Measurements from ENCODE around the gene SLC5A3.

Gene SLC5A3

DNA sequence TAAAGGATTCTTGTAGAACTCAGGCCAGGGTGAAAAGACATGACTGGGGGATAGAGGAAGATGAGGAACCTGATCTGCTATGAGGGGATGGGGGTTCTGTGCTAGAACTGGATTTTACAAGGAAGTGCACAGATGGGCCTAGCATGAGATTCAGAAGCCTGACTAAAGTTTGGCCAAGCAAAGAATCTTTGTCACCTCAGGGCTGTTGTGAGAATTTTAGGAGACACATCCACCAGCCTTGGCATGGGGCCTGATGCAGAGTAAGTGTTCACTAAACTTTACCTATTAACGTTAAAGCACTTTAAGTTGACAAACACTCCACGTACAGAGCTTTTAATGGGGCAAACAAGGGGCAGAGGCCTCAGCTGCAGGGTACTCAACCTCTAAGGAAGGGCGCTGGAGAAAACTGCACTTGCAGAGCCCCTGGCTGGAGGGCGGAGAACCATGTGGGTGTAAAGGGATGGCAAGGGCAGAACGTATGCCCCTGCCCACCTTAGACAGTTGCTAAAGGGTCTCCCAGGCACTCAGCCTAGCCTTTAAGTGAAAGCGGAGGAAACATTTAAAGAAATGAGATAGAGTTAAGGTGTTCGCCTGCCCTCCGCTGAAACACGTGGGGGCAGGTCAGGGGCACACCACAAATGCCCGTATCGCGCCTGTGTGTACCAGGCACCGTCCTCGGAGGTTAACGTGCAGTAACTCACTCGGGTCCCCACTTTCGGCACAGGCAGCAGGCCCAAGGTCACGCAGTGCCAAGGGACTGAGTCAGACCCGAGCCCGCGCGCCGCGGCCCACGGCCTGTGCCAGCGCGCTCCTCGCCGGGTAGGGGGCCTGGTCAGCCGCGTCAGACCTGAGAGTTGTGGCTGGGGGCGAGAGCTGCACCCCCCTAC, 990 bp upstream of the SLC5A3 start:
- DNase-seq: peak in 1 of 2 donors; percentile 25

DNA sequence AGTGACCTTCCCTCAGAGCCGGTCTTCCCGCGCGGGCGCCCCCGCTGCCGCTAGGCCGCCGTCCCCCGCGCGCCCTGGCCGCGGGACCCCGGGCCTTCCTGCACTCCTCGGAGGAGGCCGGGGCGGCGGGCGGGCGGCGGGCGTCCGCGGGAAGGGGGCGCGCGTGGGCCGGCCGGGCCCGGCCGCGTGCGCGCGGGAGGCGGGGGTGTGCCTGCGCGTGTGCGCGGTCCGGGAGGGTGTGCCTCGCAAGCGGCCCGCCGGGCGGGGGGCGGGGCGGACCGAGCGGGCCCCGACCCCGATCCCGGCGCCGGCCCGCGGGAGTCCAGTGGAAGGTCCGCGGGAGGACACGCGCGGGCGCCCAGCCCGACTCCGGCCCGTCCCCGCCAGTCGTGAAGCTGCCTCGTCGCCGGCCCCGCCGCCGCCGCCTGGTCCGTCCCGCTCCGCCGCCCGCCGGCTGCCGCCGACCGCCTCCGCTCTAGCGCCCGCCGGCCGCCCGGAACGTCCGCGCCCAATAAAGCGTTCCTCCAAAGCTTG, 438 bp downstream of the SLC5A3 start:
- DNase-seq: peak; percentile 10 to 15

DNA sequence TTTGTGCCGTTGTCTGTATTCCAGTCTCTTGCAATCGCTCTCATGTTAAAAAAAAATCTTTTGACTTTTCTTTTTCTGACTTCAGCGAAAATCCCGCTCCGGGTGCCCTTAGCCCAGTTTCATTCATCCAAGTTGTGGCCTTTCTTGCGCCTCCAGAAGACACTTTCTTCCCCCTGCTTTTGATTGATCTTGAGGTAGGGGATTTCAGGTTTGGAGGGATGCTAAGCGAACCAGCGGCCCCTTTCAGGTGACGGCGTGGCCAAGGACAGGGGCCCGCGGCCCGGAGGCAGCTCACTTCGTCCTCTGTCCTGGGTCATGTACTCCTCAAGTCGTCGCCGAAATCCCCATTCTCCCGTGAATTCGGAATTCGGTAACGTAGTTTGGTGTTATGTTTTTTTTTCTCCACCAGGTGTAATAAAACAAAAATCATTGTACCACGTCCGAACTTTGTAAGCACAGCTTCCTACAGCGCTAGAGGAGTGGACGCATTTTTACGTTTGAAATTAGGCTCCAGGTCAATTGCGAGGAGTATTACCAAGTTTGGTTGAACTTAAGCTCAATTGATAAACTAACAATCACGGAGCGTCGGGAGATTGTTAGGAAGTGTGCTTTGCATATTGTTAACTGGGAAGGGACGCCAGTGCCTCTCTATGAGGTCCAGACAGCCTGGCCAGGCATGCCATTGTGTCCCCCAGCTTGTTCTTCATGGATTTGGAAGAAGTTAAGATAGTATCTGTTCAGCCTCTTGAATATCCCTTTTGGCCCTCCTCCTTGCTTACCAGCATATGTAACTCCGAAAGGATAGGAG, 1.1 kb downstream of the SLC5A3 start:
- no peak for DNase-seq

DNA sequence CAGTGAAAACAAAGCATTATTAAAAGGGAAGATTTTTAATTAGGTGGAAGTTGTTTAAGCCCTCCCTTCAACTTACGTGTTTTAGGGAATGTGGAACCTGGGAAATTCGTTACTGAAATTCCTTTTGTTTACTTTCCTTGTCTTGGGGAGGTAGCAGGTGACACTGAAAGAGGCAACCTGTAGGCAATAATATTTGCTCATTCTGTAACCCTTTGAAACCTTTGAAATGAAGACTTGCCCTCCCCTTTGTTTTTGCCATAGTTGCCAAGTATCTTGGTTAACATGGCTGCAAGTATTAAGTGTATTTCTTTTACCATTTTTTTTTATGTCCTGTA, 1.7 kb downstream of the SLC5A3 start:
- no peak for DNase-seq

DNA sequence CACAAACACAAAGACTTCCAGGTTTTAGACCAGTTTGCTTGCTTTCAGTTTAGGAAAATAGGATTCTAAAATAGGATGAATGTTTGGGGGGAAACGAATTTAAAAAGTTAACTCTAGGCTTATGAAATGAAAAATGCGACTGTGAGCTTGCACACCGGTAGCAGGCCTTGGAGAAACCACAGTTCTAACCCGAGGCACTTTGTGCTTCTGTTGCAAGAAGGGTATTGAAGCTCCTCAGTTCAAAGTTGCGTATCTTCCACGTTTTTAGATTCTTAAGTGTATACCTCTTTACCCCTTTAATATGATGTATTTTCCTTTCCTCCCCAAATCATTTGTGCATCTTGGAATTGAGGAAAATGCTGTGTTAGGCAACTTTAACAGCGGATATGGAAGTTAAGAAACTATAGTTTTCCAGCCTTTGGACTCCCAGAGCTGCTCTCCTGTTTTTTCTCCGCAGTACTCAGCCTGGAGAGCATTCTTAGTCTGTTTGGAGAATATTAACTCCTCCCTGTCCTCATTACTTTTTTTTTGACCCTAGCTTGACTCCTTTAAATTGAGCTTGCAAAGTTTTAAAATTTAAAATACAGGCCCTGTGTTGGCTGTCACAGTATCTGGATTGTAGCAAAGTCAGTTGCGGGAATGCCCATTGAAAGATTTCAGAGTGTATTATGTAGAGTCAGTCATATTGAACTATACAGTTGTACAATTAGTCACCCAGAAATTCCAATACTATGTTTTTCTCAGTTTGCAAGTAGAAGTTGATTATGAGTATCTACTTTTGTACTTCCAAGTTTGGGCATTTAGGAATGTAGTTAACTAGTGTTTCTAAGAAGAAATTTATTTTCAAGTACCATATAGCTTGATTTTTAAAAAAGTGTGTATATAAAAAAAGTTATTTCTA, 2.6 kb downstream of the SLC5A3 start:
- DNase-seq: no peak

DNA sequence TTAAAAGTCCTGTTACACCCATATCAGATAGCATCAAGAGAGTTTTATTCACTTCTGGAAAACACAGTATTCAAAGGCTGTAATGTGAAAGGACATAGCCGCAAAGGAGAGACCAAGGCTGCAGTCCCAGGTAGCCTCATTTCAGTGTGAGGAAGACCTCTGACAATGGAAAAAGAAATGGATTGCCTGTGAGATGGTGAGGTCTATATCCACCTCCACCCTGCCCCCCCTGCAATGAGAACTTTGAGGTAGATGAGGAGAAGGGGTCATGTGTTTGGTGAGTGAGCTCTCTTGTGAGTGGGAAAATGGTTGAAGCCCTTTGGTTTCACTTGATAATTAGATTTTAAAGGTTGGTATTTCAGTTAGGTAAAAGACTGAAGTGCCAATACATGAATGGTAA, 3.5 kb downstream of the SLC5A3 start:
- no peak for DNase-seq

DNA sequence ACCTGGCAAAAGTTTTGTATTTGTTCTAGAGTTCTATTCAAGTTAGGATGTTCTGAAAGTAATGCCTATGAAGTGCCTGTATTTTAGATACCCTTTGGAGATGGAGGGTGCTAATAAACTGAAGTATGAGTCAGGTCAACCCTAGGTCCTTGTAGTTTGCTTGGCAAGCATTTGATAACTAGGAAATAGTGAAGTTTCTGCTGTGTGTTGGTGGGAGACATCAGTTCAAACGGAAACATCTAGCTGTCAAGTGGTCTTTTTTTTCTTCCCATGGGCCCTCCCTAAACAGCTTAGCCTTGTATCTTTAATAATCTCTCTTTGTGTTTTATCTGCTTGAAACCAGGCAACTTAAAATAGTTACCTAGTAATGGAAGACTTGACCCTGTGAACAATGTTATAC, 4.5 kb downstream of the SLC5A3 start:
- no peak for DNase-seq

DNA sequence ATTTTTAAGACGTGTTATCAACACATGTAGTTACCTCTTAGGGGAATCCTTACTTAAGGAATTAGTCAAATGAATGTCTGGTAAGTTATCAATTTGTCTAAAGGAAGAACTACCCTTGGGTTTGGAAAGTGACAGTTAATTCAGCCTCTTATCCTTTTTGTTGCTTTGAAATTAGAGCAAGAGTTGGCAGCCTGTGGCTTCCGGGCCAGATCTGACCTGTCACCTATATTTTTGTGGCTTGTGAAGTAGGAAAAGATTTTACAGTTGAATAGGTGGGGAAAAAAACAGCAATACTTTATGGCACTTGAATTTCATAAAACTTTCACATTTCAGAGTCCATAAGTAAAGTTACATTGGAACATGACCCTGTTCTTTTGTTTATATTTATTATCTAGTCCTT, 5.5 kb downstream of the SLC5A3 start:
- no peak for DNase-seq

DNA sequence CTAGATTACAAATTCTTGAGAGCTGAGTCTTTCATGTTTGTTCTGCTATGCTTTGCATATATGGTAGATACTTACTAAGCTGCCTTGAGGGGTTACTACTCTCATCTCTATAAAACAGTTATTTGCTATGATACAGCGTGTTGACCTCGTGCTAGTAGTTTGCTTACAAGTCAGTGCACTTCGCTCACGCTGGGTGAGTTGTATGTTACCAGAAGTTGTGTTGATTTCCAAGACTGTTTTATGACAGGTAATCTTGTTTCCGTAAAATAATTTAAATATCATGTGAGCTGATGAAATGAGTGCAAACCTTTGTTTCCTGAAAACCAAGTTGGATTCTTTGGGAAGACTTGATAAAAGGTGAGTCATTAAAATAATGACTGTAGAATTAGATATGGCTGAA, 7.3 kb downstream of the SLC5A3 start:
- DNase-seq: no peak

DNA sequence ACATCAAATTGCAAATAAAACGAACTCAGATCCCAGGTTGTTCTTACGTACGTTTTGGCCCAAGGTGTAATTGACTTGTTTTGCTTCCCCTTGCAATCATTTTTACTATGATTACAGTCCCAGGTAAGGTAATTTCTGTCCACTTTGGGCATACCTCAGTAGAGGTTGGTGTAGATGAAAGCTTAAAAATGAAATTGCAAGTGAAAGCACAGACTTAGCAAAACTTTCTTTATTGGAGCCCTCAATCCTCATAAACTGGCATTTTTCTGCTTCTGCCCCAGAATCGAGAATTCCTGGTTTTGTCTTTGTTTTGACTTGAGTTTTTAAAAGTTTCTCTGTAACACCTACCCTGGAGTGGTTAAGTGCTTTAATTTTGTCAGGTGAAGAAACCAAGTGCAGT, 9.4 kb downstream of the SLC5A3 start:
- no peak for DNase-seq

DNA sequence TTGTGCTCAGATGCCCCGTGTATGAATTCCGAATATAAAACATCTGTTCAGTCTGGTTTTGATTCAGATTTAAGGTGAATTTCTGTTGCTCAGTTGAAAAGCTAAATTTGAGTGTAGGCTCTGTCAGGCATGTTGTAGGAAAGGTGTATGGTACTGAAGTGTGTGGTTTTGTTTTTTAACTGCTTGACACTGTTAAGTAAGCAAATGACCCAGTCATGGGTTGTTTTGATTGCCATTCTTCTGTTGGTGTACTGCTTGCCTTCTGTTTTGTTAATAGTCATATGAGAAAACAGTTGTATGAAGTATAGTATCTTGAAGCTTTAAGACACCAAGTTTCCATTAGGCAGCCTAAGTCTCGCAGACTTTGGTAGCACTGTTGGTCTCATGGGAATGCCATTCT, 10.0 kb downstream of the SLC5A3 start:
- DNase-seq: no peak

DNA sequence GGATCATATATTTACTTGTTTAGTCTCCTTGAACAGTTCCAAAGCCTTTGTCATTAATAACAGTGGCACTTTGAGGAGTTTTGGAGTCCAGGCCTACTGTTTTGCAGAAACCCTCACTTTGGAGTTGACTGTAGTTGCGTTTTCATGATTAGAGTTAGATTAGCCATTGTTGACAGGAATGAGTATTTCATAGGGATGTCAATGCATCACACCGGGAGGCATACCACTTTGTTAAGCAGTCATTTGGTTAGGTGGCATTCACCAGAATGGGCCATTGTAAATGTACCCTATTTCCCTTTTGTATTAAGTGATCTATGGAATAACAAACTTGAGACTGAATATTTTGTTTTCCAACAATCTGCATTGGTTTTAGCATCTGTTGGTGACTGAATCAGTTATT, 11.8 kb downstream of the SLC5A3 start:
- DNase-seq: no peak

DNA sequence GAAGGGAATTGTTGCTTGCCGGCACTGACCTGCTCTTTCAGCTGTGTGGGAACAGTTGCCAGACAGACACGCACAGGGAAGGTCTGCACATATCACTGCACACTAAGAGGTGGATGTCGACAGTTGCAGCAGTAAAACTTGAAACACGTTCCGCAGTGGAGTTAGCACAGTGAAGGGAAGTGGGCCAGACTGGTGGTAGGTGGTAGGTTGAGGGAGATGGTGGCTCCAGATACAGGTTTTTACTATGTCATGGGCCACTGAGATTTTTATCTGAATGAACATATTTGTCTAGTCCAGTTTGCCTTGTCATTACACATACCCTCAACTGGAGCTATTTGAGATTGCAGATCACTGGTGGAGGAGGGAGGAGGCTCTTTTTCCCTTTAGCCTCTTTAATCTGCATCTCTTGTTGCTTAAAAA, 13.5 kb downstream of the SLC5A3 start:
- no peak for DNase-seq

DNA sequence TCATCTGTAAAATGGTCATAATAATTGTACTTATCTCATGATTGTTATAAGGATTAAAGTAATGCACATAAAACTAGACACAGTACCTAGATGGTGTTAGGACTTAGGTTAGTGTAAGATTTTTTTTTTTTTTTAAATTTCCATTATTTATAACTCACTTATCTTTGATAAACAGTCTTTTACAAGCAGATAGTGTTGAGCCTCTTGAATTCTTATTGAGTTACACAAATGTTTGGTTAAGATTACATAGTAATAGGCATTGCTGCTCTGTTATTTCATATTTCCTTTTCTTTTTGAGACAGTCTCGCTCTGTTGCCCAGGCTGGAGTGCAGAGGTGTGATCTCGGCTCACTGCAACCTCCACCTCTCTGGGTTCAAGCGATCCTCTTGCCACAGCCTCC, 15.4 kb downstream of the SLC5A3 start:
- DNase-seq: no peak

DNA sequence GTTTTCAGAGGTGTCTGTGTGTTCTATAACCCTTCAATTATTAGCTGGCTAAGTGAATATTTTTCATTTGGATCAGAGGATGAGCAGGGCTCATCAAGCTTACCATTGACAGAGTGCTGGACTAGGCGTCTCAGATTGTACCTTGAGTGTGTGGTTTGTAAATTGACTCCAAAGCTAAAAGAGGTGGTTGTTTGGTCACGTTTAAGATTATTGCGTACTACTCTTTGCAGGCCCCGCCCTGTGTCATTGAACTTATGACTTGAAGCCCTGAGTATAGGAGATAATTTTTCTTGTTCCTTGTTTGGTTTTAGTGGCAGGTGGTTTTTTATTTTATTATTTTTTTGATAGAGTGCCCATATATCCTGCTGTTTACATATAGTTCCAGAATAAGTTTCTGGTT, 17.7 kb downstream of the SLC5A3 start:
- DNase-seq: no peak

DNA sequence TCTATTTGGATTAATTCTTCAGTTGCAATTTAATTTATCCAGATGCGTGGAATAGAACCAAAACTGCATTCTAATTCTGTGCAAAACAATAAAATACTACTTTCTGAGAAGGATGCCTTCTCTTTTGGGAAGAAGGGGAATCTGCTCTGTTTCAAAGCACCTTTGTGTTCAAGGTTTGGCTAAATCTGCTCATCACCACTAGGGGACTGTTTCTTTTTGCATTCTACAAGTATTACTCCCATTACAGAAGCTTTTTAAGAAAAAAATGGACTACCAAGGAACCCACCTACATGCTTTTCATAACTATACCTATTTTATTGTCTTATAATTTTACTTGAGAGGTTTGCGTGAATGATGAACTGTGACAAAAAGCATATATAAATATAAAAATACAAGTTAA, 18.2 kb downstream of the SLC5A3 start:
- DNase-seq: no peak

DNA sequence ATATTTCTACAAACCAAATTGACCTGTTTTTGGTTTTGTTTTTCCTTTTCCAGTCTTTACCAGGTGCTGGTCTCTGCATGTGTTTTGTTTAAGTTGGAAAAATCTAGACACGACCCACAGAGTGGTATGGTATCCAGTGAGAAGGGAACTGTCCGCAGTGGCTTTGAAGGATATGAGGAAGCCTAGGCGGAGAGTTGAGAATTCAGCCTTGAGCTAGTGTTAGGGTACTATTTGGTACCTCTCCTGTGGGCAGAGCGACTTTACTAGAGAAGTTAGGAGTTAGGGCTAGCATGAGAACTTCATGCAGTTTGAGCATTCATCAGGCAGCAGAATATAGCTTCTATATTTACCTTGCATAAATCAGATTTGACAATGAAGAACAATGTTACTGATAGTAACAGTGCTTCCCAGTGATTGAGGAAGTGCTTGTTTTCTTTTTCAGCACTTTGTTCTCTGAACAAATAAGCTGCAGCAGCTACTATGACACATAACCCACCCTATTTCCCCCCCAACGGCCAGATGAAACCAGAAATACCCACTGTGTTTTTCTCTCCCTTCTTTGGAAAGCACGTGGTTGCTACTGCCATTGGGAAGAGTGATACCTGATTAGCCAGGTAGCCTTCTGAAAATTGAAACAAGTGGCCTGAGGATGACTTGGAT, 19.0 kb downstream of the SLC5A3 start:
- DNase-seq: no peak

DNA sequence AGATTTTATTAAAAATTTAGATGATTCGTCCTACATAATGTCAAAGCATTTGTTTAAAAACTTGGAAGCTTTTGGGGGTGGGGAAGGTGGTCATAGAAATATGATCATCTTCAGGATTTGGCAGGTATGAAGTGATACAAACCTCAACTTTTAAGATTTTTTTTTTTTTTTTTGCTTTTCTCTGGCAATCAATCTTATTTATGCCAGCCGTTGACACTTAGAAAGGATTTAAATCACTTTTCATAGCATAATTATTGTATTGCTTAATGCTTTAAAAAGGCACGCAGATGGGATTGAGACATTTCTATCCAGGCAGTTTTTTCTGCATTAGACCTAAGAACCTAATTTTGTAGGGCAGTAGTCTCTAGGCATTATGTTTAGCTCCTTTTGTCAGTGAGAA, 19.7 kb downstream of the SLC5A3 start:
- DNase-seq: no peak

DNA sequence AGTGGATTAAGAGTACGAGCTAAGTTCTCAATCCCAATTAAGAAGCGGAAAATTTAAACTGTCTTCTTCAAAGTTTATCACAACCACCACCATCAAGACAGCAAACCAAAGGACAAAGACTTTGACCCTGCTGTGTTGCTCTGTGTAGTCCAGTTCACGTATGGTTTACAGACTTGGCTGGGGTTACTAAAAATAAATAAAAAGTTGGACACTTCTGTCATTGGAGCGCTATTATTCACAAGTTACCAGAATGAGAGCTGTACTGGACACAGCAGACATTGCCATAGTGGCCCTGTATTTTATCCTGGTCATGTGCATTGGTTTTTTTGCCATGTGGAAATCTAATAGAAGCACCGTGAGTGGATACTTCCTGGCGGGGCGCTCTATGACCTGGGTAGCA, 21.6 kb downstream of the SLC5A3 start:
- no peak for DNase-seq

DNA sequence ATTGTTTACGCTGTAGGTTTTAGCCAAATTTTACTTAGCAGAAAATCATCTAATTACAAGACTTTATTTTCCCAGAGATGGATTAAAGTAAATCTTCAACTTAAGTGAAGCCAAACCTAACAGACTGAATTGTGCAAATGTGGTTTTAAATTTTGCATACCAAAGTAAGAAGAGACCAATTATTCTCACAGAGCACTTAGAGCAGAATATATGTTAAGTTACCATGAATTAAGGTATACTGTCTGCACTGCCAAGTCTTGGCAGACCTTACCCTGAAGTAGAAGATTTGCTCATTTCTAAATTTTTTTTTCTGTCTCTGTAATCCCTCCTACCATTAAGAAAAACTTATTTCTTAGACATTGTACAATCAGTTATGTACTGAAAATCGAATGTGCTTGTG, 24.1 kb downstream of the SLC5A3 start:
- DNase-seq: no peak

DNA sequence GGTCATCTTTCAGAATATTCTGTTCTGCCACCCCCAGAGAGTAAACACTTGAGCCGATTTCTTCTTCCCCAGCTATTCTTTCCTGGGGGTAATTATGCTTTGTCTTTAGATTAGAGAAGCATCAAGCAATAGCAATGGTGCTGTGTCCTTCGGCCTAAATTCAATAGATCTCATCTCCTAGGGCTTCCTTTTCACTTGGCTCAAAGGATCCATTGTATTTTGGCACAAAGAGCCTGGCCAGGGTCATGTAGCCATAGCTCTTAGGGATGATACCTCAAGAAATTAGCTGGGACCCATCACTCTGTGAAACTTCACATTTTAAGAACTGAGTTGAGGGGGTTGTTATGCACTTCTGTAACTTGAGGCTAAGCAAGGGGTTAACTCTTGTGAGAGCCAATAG, 27.0 kb downstream of the SLC5A3 start:
- DNase-seq: no peak

DNA sequence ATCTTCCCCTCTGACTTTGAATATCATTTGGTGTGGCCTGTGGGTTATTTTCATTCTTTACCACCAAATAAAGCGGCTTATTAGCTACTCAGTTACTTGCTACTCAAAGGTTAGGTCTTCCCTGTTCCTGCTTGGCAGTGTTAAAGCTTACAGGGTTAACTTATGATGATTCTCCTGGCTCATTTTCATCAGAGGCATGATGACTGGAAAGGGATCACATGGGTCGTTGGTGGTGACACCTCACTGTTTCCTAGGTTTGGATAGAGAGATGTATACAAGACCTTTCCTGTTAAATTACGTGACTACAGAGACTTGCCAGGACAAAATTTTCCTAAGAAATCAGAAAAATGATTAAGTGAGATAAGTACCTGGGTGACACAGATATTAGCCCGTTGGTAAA, 27.4 kb downstream of the SLC5A3 start:
- DNase-seq: no peak

All from stimulated activated CD4-positive, alpha-beta T cell treated with anti-CD3 and anti-CD28 coated beads, Interleukin-2, amount 100 ng/mL, for 48 hours (primary cell).